ENCODE data around the gene PARD3. TPM values are rescaled to one million over a fixed set of nuclear protein-coding genes. Genes with fewer than 3 reads are reported as not detected.

PARD3 gene
- total and polyA plus RNA-seq, 10 of the 15 experiments (the other 5 are each of a cell fraction or from before 2014, with no cell fraction given), result 2.6 to 43.1 (median 13.9) TPM

- TF ChIP-seq ATF3 (IDR thresholded peaks at IDR 0.05; ENCODE audit: borderline replicate concordance, extremely low read depth, low read depth, low read length), result no peak
- TF ChIP-seq IRF3 (IDR thresholded peaks at IDR 0.05), result no peak
- no peak for TF ChIP-seq HDAC2 (IDR thresholded peaks at IDR 0.05)
- TF ChIP-seq HDAC6 (IDR thresholded peaks at IDR 0.05; ENCODE audit: unreplicated experiment), result no peak
- TF ChIP-seq MXI1 (IDR thresholded peaks at IDR 0.05; ENCODE audit: low read depth, low read length), result peak; percentile 48; the same call in 1 of the 2 replicates
- TF ChIP-seq YY1 (IDR thresholded peaks at IDR 0.05; ENCODE audit: low read depth, low read length), result 0 out of 2 replicates have a peak, but pooled peaks have one; percentile 67
- no peak for TF ChIP-seq KAT2A (conservative IDR thresholded peaks at IDR 0.05; ENCODE audit: control insufficient read depth, low read depth, low read length)
- no peak for TF ChIP-seq RAD21 (IDR thresholded peaks at IDR 0.05; ENCODE audit: insufficient read depth, low read depth, low read length)
- no peak for TF ChIP-seq BCLAF1 (IDR thresholded peaks at IDR 0.05)
- TF ChIP-seq ZBTB33 (IDR thresholded peaks at IDR 0.05), result no peak
- TF ChIP-seq MYC (IDR thresholded peaks at IDR 0.05; ENCODE audit: insufficient read depth, insufficient read length, insufficient replicate concordance, low read length, severe bottlenecking), result no peak
- TF ChIP-seq ETV6 (conservative IDR thresholded peaks at IDR 0.05 in 1 of 2, IDR thresholded peaks at IDR 0.05 in 1 of 2; ENCODE audit: borderline replicate concordance in 1 of 2, low read depth in 1 of 2), result 0 out of 4 replicates have a peak, but pooled peaks of 1 of the 2 experiments have one; percentile 40
- TF ChIP-seq ZBTB40 (IDR thresholded peaks at IDR 0.05; ENCODE audit: borderline replicate concordance), result no peak
- peak; percentile 79; the same call in 1 of the 2 replicates for TF ChIP-seq MTA2 (IDR thresholded peaks at IDR 0.05; ENCODE audit: low read depth)
- no peak for TF ChIP-seq ZNF274 (IDR thresholded peaks at IDR 0.05; ENCODE audit: insufficient read depth, insufficient read length)
- peak; percentile 94 for TF ChIP-seq NBN (IDR thresholded peaks at IDR 0.05)
- 0 out of 2 replicates have a peak, but pooled peaks have one; percentile 23 for TF ChIP-seq PML (IDR thresholded peaks at IDR 0.05; ENCODE audit: low read length)
- TF ChIP-seq NR2F1 (conservative IDR thresholded peaks at IDR 0.05), result 0 out of 2 replicates have a peak, but pooled peaks have one; percentile 15
- TF ChIP-seq POU2F2 (IDR thresholded peaks at IDR 0.05; ENCODE audit: borderline replicate concordance, low read depth, low read length), result no peak
Measured at GRCh38 chr10:34780818-34781380, 34.2 kb downstream of the PARD3 start (continued).

Measured in GM12878 (cell line).